HUES6 (cell line): ENCODE measurements around the gene AMIGO3.

Experiments used
- H3K27ac ChIP-seq: 2 replicates; pipeline ENCODE4 v1.7.0; 2013; ENCODE audit warnings: low read depth, mild to moderate bottlenecking, low read length, inconsistent platforms
- H3K27me3 ChIP-seq: 2 replicates; pipeline ENCODE4 v1.6.1; 2013; ENCODE audit warnings: low read length; ENCODE audit not compliant: control insufficient read depth, insufficient read depth
- H3K36me3 ChIP-seq: 2 replicates; pipeline ENCODE4 v1.6.1; 2013; ENCODE audit warnings: low read length; ENCODE audit not compliant: control insufficient read depth, insufficient read depth
- H3K4me1 ChIP-seq: 2 replicates; pipeline ENCODE4 v1.6.1; 2013; ENCODE audit warnings: low read length; ENCODE audit not compliant: control insufficient read depth, insufficient read depth
- H3K4me3 ChIP-seq: 2 replicates; pipeline ENCODE4 v1.5.1; 2013; ENCODE audit warnings: low read depth, low read length
- H3K9ac ChIP-seq: one replicate; pipeline ENCODE4 v1.6.1; 2013; ENCODE audit warnings: mild to moderate bottlenecking, low read length
- H3K9me3 ChIP-seq: 2 replicates; pipeline ENCODE4 v1.6.1; 2013; ENCODE audit warnings: low read depth, low read length; ENCODE audit not compliant: control insufficient read depth, insufficient read depth

The AMIGO3 gene

DNA sequence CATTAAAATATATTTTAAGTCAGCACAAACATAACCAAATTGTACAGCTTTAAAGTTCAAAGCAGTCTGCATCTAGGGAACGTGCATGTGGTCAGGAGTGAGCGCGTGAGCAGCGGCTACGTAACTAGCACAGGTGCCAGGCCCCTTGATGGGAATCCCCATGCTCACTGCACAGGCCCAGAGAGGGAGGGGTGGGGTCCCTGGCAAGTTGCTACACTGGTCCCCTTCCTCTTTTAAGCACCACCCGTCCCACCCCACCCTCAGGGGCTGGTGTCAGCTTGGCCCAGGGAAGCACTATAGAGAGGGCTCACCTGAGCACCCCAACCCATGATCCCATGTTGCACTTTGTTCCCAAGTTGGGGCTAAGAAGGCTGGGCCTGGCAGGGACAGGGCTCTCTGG, 5.1 kb upstream of the AMIGO3 start:
- Histone ChIP-seq H3K36me3 (peaks cover 46% of the 10 kb centered on the region), H3K4me1 (peaks cover 10% of the 10 kb centered on the region; the same call in 1 of the 2 replicates), H3K9ac (peak overlapping the region; percentile 89), H3K27ac (peak overlapping the region; percentile 73; the same call in 1 of the 2 replicates), H3K4me3 (peak overlapping the region; percentile 97), H3K27me3 (no peaks in the 10 kb centered on the region), H3K9me3 (no peaks in the 10 kb centered on the region)

- Histone ChIP-seq H3K36me3 (peaks cover 46% of the 10 kb centered on the region), H3K27me3 (no peaks in the 10 kb centered on the region)
Measured at GRCh38 chr3:49723628-49724551, 4.4 kb upstream of the AMIGO3 start, which contains the start of gene GMPPB. Gene GMPPB (minus strand): TSS chr3:49723951. CDS start chr3:49723726, 225 bp downstream.

DNA sequence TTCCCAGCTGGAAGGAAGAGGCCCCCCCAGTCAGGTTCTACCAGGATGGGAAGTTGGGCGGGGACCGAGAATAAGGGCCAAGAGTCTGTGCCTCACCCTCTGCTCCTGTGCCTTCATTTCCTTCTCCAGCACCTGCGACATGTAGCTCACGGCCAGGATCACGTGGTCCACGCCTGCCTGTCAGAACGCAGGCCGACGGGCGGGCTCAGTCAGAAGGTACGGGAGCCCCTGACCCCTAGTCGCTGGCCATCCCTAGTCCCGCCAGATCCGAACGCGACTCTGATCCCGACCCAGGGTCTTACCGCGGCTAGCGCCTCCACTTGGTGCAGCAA, 3.8 kb upstream of the AMIGO3 start:
- H3K27me3 ChIP-seq = no peaks in the 10 kb centered on the region
- peak overlapping the region; percentile 97 for H3K4me3 ChIP-seq
- H3K9me3 ChIP-seq = no peaks in the 10 kb centered on the region
- peak overlapping the region; percentile 74; the same call in 1 of the 2 replicates for H3K27ac ChIP-seq
- peaks cover 46% of the 10 kb centered on the region for H3K36me3 ChIP-seq
- H3K4me1 ChIP-seq = peaks cover 15% of the 10 kb centered on the region
- peak overlapping the region; percentile 93 for H3K9ac ChIP-seq

More at GRCh38 chr3:49723628-49724551, 4.4 kb upstream of the AMIGO3 start, which contains the start of gene GMPPB:
- Histone ChIP-seq H3K9me3 (no peaks in the 10 kb centered on the region), H3K4me1 (peaks cover 10% of the 10 kb centered on the region; the same call in 1 of the 2 replicates), H3K4me3 (peak within 1 kb of the TSS; percentile 97), H3K9ac (peak within 1 kb of the TSS; percentile 93), H3K27ac (peak within 1 kb of the TSS; percentile 74)

DNA sequence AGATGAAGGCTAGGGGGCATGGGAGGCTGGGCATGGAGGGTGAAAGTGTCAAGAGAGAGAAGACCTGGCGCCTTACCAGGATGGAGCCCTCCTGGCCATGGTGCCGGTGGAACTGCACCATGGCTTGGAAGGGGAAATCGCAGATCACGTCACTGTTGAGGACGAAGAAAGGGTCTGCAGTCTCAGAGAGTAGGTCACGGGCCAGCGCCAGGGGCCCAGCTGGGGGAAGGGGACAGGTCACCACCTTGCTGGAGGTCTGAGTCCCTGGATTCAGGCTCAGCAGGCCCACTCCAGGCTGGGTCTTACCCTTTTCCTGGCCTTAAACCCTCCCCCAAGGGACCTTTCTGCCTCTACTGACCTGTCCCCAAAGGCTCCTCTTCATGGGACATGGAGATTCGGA, 3.4 kb upstream of the AMIGO3 start:
- Histone ChIP-seq H3K36me3 (peaks cover 42% of the 10 kb centered on the region), H3K9ac (peak overlapping the region; percentile 93), H3K27ac (no peak overlapping the region), H3K4me3 (peak overlapping the region; percentile 97), H3K9me3 (no peaks in the 10 kb centered on the region), H3K4me1 (peaks cover 18% of the 10 kb centered on the region), H3K27me3 (no peaks in the 10 kb centered on the region)

DNA sequence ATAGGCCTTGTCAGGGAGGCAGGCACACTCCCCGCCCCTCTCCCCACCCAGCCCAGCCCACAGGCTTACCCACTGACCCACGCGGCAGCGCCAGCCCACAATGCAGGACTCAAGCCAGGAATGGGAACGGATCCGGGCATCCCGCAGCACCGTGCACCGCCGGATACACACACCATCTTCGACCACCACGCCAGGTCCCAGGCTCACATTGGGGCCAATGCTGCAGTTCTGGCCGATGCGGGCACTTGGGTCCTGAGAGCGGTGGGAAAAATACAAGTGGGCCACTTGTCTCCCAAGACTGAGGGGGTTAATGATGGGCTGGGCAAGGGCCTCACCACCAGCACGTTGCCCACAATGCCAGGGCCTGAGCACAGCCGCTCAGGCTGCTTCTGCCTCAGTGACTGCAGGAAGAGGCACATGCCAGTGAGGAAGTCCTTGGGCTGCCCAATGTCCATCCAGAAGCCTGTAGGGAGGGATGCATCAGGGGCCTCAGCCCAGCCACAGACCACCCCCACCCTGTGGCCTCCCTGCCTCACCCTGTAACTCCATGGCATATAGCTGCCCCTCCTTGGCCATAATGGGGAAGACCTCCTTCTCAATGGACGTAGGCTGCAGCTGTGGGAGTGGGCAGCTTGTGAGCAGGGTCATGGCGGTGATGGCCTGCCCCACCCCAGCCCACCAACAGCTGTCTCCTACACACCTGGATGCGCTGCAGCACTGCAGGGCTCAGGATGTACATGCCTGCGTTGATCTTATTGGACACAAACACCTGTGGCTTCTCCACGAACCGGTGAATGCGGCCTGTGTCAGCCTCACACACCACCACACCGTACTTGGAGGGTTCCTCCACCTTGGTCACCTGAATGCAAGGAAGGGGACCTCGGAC, 2.7 kb upstream of the AMIGO3 start:
- peaks cover 20% of the 10 kb centered on the region for H3K4me1 ChIP-seq
- no peak overlapping the region for H3K27ac ChIP-seq
- peaks cover 35% of the 10 kb centered on the region for H3K36me3 ChIP-seq
- peak overlapping the region; percentile 93 for H3K9ac ChIP-seq
- H3K4me3 ChIP-seq = peak overlapping the region; percentile 97; the same call in 1 of the 2 replicates
- no peaks in the 10 kb centered on the region for H3K9me3 ChIP-seq
- H3K27me3 ChIP-seq = no peaks in the 10 kb centered on the region

GRCh38 chr3:49721596-49721895, 2.1 kb upstream of the AMIGO3 start:
- Histone ChIP-seq H3K36me3 (peaks cover 29% of the 10 kb centered on the region), H3K4me1 (peaks cover 20% of the 10 kb centered on the region), H3K9me3 (no peaks in the 10 kb centered on the region), H3K27me3 (no peaks in the 10 kb centered on the region), H3K4me3 (no peak overlapping the region), H3K9ac (no peak overlapping the region), H3K27ac (no peak overlapping the region)

- Histone ChIP-seq H3K36me3 (peaks cover 34% of the 10 kb centered on the region), H3K27ac (no peak overlapping the region), H3K4me1 (peaks cover 20% of the 10 kb centered on the region), H3K9me3 (no peaks in the 10 kb centered on the region), H3K9ac (no peak overlapping the region), H3K4me3 (no peak overlapping the region), H3K27me3 (no peaks in the 10 kb centered on the region)
Measured at GRCh38 chr3:49720855-49721595, 1.5 kb upstream of the AMIGO3 start.

DNA sequence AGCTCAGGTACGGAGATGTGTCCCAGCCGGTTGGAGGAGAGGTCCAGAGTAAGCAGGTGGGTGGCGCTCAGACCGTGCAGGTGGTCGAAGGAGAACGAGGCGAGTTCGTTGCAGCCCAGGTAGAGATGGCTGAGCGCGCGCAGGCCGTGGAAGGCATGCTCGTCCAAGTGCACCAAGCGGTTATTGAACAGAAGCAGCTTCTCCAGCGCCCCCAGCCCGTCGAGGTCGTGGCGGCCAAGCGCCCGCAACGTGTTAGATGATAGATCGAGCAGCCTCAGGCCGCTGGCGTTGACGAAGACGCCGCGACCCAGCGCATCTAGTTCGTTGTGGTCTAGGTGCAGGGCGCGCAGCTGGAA, 648 bp downstream of the AMIGO3 start:
- Histone ChIP-seq H3K9me3 (no peaks in the 10 kb centered on the region), H3K27me3 (no peaks in the 10 kb centered on the region), H3K9ac (peak overlapping the region; percentile 62), H3K27ac (no peak overlapping the region), H3K36me3 (peaks cover 36% of the 10 kb centered on the region), H3K4me1 (peaks cover 15% of the 10 kb centered on the region), H3K4me3 (peak overlapping the region; percentile 77)

DNA sequence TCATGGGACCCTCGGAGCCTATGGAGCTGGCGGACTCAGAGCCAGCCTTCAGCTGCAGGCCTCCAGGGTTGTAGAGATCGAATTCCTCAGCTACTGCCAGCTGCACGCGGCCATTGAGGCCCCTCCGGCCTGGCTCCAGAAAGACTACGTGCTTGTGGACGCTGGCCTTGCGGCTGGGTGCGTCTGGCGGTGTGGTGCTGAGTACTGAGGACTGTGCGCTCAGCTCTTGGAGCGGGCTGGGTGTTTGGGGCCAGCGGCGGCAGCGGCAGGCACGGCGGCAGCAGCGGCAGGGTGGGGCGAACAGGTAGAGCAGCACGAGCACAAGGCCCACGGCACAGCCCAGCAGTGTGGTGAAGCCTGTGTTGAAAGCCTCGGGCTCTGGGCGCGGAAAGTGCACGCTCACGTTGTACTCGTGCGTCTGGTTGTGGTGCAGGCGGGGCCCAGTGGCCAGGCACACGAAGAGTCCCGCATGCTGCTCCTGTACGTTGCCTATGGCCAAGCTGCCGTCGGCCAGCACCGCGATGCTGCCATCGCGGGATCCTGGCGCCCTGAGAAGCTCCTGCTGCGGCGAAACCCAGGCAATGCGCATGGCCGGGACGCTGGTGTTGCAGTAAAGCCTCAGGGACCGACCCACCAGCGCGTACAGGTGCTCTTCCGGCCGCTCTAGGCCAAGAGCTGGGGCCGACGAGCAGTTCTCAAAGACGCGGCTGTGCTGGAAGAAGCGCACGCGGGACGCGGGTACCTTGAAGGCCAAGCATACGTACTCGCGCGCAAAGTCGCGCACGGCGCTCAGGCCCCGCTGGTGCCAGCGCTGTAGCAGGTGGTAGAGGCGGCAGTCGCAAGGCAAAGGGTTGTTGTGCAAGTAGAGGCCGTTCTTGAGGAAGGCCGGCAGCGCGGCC, 1.3 kb downstream of the AMIGO3 start:
- Histone ChIP-seq H3K27me3 (no peaks in the 10 kb centered on the region), H3K36me3 (peaks cover 36% of the 10 kb centered on the region), H3K9ac (peak overlapping the region; percentile 62), H3K4me3 (peak overlapping the region; percentile 77), H3K4me1 (peaks cover 15% of the 10 kb centered on the region), H3K9me3 (no peaks in the 10 kb centered on the region), H3K27ac (no peak overlapping the region)
